ENCODE measurements around the gene EXOC3L1.

GRCh38 chr16:67190041-67190440 is at the start of gene EXOC3L1:
- no peak for TF ChIP-seq POLR2AphosphoS5 (IDR thresholded peaks at IDR 0.05; ENCODE audit: insufficient read depth in 1 of 2, low read depth in 1 of 2)
- TF ChIP-seq CTCF (IDR thresholded peaks at IDR 0.05), result no peak

Measured in vagina (tissue), 2 donors.